ENCODE data around the gene RABEP1. TPM values are rescaled to one million over a fixed set of nuclear protein-coding genes. Genes with fewer than 3 reads are reported as not detected.

The RABEP1 gene
- total RNA-seq, 1 donor from 2014 or later, result 9.3 TPM

DNA sequence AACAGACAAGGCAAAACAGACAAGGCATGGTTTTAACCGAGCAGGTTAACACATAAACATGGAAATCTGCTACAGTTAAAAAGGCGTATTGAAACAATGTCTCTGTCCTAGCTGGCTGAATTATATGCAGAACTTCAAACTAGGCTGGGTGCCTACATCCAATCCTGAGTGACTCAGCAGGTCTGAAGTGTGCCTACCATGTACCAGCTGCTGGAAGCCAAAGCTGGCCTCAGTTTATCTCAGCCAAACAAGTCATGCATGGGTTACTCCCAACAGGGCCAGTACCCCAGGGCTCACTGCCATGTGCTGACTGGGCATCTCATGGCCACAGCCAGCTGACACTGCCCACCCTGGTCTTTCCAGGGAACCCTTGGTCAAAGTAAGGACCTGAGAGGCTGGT lies 152.9 kb downstream of the RABEP1 start:
- H3K9me3 ChIP-seq, result no peaks in the 10 kb centered on the region
- H3K4me3 ChIP-seq, result no peak overlapping the region
- intact Hi-C loops (cut with DNase I), result loop anchor here (5.0 kb wide), 1 partner anchor 188 kb away; no protein-coding TSS in a partner anchor
- peaks cover 0 to 7% of the 10 kb centered on the region in 2 donors for H3K4me1 ChIP-seq
- H3K27ac ChIP-seq, result no peak overlapping the region
- peaks cover 51 to 60% of the 10 kb centered on the region in 2 donors for H3K36me3 ChIP-seq
- no peak for DNase-seq (ENCODE audit: low spot score in 2 of 2)
- H3K27me3 ChIP-seq, result no peaks in the 10 kb centered on the region
- TF ChIP-seq CTCF (IDR thresholded peaks at IDR 0.05), result no peak

Other genes with a start within 250 kb of the RABEP1 start
- gene SLC52A1, start 246.9 kb upstream of the RABEP1 start, total RNA-seq, result not detected
- 0.21 TPM for gene ZFP3, start 203.8 kb upstream of the RABEP1 start, total RNA-seq
- 2.3 TPM for gene ZNF232, start 170.4 kb upstream of the RABEP1 start, total RNA-seq
- gene USP6, start 166.3 kb upstream of the RABEP1 start, total RNA-seq, result 0.11 TPM
- gene ZNF594, start 90.4 kb upstream of the RABEP1 start, total RNA-seq, result 0.21 TPM
- gene SCIMP, start 47.4 kb upstream of the RABEP1 start, total RNA-seq, result 0.21 TPM
- gene NUP88, start 137.4 kb downstream of the RABEP1 start, total RNA-seq, result 102 TPM
- gene RPAIN, start 137.9 kb downstream of the RABEP1 start, total RNA-seq, result 6.4 TPM
- 152 TPM for gene C1QBP, start 156.9 kb downstream of the RABEP1 start, total RNA-seq
- gene DHX33, start 186.7 kb downstream of the RABEP1 start, total RNA-seq, result 9.0 TPM
- gene DERL2, start 203.9 kb downstream of the RABEP1 start, total RNA-seq, result 7.5 TPM
- gene MIS12, start 204.3 kb downstream of the RABEP1 start, total RNA-seq, result 17.5 TPM